Neural cell (in vitro differentiated cells): Measurements from ENCODE around the gene NSL1. TPM values are rescaled to one million over a fixed set of nuclear protein-coding genes. Genes with fewer than 3 reads are reported as not detected.

Experiments
- H2AFZ ChIP-seq: fragments of 200-600, 300-800 bp; sonication (generic), shearing (Covaris generic); 2 replicates; pipeline ENCODE4 v1.6.0; 2014; ENCODE audit warnings: low read depth, mild to moderate bottlenecking, antibody characterized with exemption, low read length, moderate library complexity
- H3F3A ChIP-seq: fragments of 200-600 bp; shearing (Covaris generic); 2 replicates; pipeline ENCODE4 v1.6.1; 2016; ENCODE audit warnings: mild to moderate bottlenecking, moderate library complexity, mixed read lengths, antibody characterized with exemption, low read length; ENCODE audit not compliant: insufficient read depth, poor library complexity, severe bottlenecking
- H3K27ac ChIP-seq: fragments of 200-600, 300-800 bp; sonication (generic), shearing (Covaris generic); 2 replicates; pipeline ENCODE4 v1.5.1; 2014; ENCODE audit warnings: mild to moderate bottlenecking, low read length, moderate library complexity
- H3K27me3 ChIP-seq: fragments of 300-800, 200-600 bp; sonication (generic), shearing (Covaris generic); 2 replicates; pipeline ENCODE4 v1.6.0; 2014; ENCODE audit warnings: mild to moderate bottlenecking, low read depth, low read length, moderate library complexity; ENCODE audit not compliant: insufficient read depth
- H3K36me3 ChIP-seq: fragments of 300-800, 200-600 bp; sonication (generic), shearing (Covaris generic); 2 replicates; pipeline ENCODE4 v1.5.1; 2014; ENCODE audit warnings: mild to moderate bottlenecking, antibody characterized with exemption, low read length, moderate library complexity; ENCODE audit not compliant: insufficient read depth
- H3K4me2 ChIP-seq: fragments of 300-800, 200-600 bp; sonication (generic), shearing (Covaris generic); 2 replicates; pipeline ENCODE4 v1.6.0; 2014; ENCODE audit warnings: mild to moderate bottlenecking, low read length
- H3K4me3 ChIP-seq: fragments of 300-800, 200-600 bp; sonication (generic), shearing (Covaris generic); 2 replicates; pipeline ENCODE4 v1.5.1; 2014; ENCODE audit warnings: mild to moderate bottlenecking, low read length, moderate library complexity
- H3K79me2 ChIP-seq: fragments of 200-600 bp; shearing (Covaris generic); replicated peaks from 2 replicates; pipeline ENCODE4 v1.6.0; 2014; ENCODE audit warnings: mild to moderate bottlenecking, low read length, moderate library complexity; ENCODE audit not compliant: insufficient read depth
- H3K9ac ChIP-seq: fragments of 300-800, 200-600 bp; sonication (generic), shearing (Covaris generic); 2 replicates; pipeline ENCODE4 v1.6.1; 2016; ENCODE audit warnings: mild to moderate bottlenecking, low read length, mixed read lengths
- H3K9me2 ChIP-seq: fragments of 200-600 bp; shearing (Covaris generic); 2 replicates; pipeline ENCODE4 v1.6.1; 2016; ENCODE audit warnings: mild to moderate bottlenecking, low read length, mixed read lengths; ENCODE audit not compliant: insufficient read depth
- H3K9me3 ChIP-seq: fragments of 200-600, 300-800 bp; sonication (generic), shearing (Covaris generic); 2 replicates; pipeline ENCODE4 v1.6.1; 2016; ENCODE audit warnings: mild to moderate bottlenecking, mixed run types, low read length, moderate library complexity, mixed read lengths
- H4K20me1 ChIP-seq: fragments of 200-600 bp; shearing (Covaris generic); 2 replicates; pipeline ENCODE4 v1.6.1; 2016; ENCODE audit warnings: mild to moderate bottlenecking, mixed run types; ENCODE audit not compliant: insufficient read depth
- EP300 ChIP-seq: fragments of 450-650 bp; conservative IDR thresholded peaks from 2 replicates; pipeline ENCODE4 v1.6.1; 2014; ENCODE audit warnings: antibody characterized with exemption, mild to moderate bottlenecking, moderate library complexity; ENCODE audit not compliant: poor library complexity, severe bottlenecking
- EZH2 ChIP-seq: fragments of 200-600, 300-800 bp; shearing (Covaris generic), sonication (generic); IDR thresholded peaks from 2 replicates; pipeline ENCODE4 v1.6.1; 2014; ENCODE audit warnings: antibody characterized with exemption, low read length, borderline replicate concordance, mild to moderate bottlenecking; ENCODE audit not compliant: insufficient read depth, poor library complexity, severe bottlenecking
- MXI1 ChIP-seq: fragments of 450-650 bp; conservative IDR thresholded peaks from 2 replicates; pipeline ENCODE4 v1.6.1; 2014; ENCODE audit warnings: antibody characterized with exemption, mild to moderate bottlenecking; ENCODE audit not compliant: poor library complexity, severe bottlenecking
- POLR2AphosphoS5 ChIP-seq: IDR thresholded peaks from 2 replicates; pipeline ENCODE4 v1.6.1; 2012
- RAD21 ChIP-seq: fragments of 450-650 bp; conservative IDR thresholded peaks from 2 replicates; pipeline ENCODE4 v1.6.1; 2014; ENCODE audit warnings: antibody characterized with exemption, mild to moderate bottlenecking, moderate library complexity
- SMC3 ChIP-seq: fragments of 450-650 bp; conservative IDR thresholded peaks from 2 replicates; pipeline ENCODE4 v1.6.1; 2014; ENCODE audit warnings: antibody characterized with exemption, mild to moderate bottlenecking, moderate library complexity; ENCODE audit not compliant: poor library complexity
- TAF1 ChIP-seq: IDR thresholded peaks from 2 replicates; pipeline ENCODE4 v1.6.1; 2012; ENCODE audit warnings: low read depth
- polyA plus RNA-seq: library from polyadenylated mRNA; depleted of rRNA; stranded (reverse); fragments of >200 nt; gene quantifications from 2 replicates; pipeline ENCODE4 v1.2.3, GENCODE V29; 2014
- TF ChIP-seq, protein P1 (sequence below): IDR thresholded peaks from 2 replicates; pipeline ENCODE4 v1.6.1; 2012; ENCODE audit warnings: borderline replicate concordance
- TF ChIP-seq, protein P2 (sequence below): fragments of 450-650 bp; IDR thresholded peaks from 2 replicates; pipeline ENCODE4 v1.5.1; 2014; ENCODE audit warnings: antibody characterized with exemption, mild to moderate bottlenecking, moderate library complexity; ENCODE audit not compliant: poor library complexity, severe bottlenecking

The NSL1 gene
- polyA plus RNA-seq, 1 donor from 2014 or later, result 40.4 TPM

DNA sequence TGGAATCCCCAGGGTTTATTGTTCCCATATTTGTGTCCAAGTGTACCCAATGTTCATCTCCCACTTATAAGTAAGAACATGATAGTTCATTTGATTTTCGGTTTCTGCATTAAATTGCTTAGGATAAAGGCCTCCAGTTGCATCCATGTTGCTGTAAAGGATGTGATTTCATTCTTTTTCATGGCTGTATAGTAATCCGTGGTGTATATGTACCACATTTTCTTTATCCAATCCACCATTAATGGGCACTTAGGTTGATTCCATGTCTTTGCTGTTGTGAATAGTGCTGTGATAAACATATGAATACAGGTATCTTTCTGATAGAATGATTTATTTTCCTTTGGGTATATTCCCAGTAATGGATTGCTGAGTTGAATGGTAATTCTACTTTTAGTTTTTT, 71.9 kb downstream of the NSL1 start:
- H4K20me1 ChIP-seq, result no peaks in the 10 kb centered on the region
- no peak overlapping the region for H3K4me3 ChIP-seq
- no peak overlapping the region for H3K4me2 ChIP-seq
- H3F3A ChIP-seq, result no peaks in the 10 kb centered on the region
- no peaks in the 10 kb centered on the region for H3K36me3 ChIP-seq
- H2AFZ ChIP-seq, result no peak overlapping the region
- H3K9ac ChIP-seq, result no peak overlapping the region
- no peak for TF ChIP-seq EP300
- TF ChIP-seq, protein P1, sequence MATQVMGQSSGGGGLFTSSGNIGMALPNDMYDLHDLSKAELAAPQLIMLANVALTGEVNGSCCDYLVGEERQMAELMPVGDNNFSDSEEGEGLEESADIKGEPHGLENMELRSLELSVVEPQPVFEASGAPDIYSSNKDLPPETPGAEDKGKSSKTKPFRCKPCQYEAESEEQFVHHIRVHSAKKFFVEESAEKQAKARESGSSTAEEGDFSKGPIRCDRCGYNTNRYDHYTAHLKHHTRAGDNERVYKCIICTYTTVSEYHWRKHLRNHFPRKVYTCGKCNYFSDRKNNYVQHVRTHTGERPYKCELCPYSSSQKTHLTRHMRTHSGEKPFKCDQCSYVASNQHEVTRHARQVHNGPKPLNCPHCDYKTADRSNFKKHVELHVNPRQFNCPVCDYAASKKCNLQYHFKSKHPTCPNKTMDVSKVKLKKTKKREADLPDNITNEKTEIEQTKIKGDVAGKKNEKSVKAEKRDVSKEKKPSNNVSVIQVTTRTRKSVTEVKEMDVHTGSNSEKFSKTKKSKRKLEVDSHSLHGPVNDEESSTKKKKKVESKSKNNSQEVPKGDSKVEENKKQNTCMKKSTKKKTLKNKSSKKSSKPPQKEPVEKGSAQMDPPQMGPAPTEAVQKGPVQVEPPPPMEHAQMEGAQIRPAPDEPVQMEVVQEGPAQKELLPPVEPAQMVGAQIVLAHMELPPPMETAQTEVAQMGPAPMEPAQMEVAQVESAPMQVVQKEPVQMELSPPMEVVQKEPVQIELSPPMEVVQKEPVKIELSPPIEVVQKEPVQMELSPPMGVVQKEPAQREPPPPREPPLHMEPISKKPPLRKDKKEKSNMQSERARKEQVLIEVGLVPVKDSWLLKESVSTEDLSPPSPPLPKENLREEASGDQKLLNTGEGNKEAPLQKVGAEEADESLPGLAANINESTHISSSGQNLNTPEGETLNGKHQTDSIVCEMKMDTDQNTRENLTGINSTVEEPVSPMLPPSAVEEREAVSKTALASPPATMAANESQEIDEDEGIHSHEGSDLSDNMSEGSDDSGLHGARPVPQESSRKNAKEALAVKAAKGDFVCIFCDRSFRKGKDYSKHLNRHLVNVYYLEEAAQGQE, result no peak
- TF ChIP-seq, protein P2, sequence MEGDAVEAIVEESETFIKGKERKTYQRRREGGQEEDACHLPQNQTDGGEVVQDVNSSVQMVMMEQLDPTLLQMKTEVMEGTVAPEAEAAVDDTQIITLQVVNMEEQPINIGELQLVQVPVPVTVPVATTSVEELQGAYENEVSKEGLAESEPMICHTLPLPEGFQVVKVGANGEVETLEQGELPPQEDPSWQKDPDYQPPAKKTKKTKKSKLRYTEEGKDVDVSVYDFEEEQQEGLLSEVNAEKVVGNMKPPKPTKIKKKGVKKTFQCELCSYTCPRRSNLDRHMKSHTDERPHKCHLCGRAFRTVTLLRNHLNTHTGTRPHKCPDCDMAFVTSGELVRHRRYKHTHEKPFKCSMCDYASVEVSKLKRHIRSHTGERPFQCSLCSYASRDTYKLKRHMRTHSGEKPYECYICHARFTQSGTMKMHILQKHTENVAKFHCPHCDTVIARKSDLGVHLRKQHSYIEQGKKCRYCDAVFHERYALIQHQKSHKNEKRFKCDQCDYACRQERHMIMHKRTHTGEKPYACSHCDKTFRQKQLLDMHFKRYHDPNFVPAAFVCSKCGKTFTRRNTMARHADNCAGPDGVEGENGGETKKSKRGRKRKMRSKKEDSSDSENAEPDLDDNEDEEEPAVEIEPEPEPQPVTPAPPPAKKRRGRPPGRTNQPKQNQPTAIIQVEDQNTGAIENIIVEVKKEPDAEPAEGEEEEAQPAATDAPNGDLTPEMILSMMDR, result no peak
- TF ChIP-seq RAD21, result no peak
- no peak for TF ChIP-seq SMC3
- no peak for TF ChIP-seq TAF1
- TF ChIP-seq MXI1, result no peak
- TF ChIP-seq POLR2AphosphoS5, result no peak
- no peak for TF ChIP-seq EZH2
- no peaks in the 10 kb centered on the region for H3K9me3 ChIP-seq
- H3K9me2 ChIP-seq, result no peaks in the 10 kb centered on the region
- H3K79me2 ChIP-seq, result no peaks in the 10 kb centered on the region
- no peaks in the 10 kb centered on the region for H3K27me3 ChIP-seq
- H3K27ac ChIP-seq, result no peak overlapping the region

- Histone ChIP-seq H4K20me1 (no peaks in the 10 kb centered on the region), H3K36me3 (no peaks in the 10 kb centered on the region), H3K27ac (no peak overlapping the region), H3K9ac (no peak overlapping the region), H3K4me2 (no peak overlapping the region), H3K9me3 (no peaks in the 10 kb centered on the region), H2AFZ (no peak overlapping the region), H3K9me2 (no peaks in the 10 kb centered on the region), H3K4me3 (no peak overlapping the region), H3F3A (no peaks in the 10 kb centered on the region), H3K27me3 (no peaks in the 10 kb centered on the region), H3K79me2 (no peaks in the 10 kb centered on the region)
- TF ChIP-seq TAF1, result no peak
- no peak for TF ChIP-seq SMC3
- TF ChIP-seq POLR2AphosphoS5, result no peak
- no peak for TF ChIP-seq MXI1
- TF ChIP-seq, protein P2, result no peak
- no peak for TF ChIP-seq RAD21
- no peak for TF ChIP-seq EP300
- TF ChIP-seq EZH2, result no peak
- TF ChIP-seq, protein P1, result no peak
Observed at GRCh38 chr1:212718499-212718898, 73.1 kb downstream of the NSL1 start.
